HL-60/S4 treated with phorbol 12-myristate 13-acetate at 8.2 ng/mL for 4 days and 3 days (cell line): ENCODE measurements around the gene STK32B.

Experiments
- in situ Hi-C: fragments of 300-500 bp; cut with MboI; formaldehyde crosslinking; loops from 2 replicates; pipeline ENCODE4 v1.15.0; 2022; ENCODE audit warnings: low sequenced_read_pairs

Gene STK32B

GRCh38 chr4:5462254-5462835 is 411.1 kb downstream of the STK32B start:
- in situ Hi-C loops = no loop called here

- in situ Hi-C loops = no loop called here
Measured at GRCh38 chr4:5462896-5463295, 411.6 kb downstream of the STK32B start.

- in situ Hi-C loops = no loop called here
Measured at GRCh38 chr4:5463361-5463760, 412.1 kb downstream of the STK32B start.

- in situ Hi-C loops = no loop called here
Measured at GRCh38 chr4:5463936-5464650, 412.8 kb downstream of the STK32B start.

- in situ Hi-C loops = no loop called here
Measured at GRCh38 chr4:5465529-5465928, 414.2 kb downstream of the STK32B start.

GRCh38 chr4:5465956-5466355 is 414.7 kb downstream of the STK32B start:
- in situ Hi-C loops = no loop called here

- in situ Hi-C loops = no loop called here
Measured at GRCh38 chr4:5467111-5467510, 415.8 kb downstream of the STK32B start.

- in situ Hi-C loops = no loop called here
Measured at GRCh38 chr4:5469151-5469775, 418.0 kb downstream of the STK32B start.

- in situ Hi-C loops = no loop called here
Measured at GRCh38 chr4:5469861-5470260, 418.6 kb downstream of the STK32B start.

GRCh38 chr4:5470318-5471198 is 419.3 kb downstream of the STK32B start:
- in situ Hi-C loops = no loop called here

- in situ Hi-C loops = no loop called here
Measured at GRCh38 chr4:5471206-5471605, 419.9 kb downstream of the STK32B start.

- in situ Hi-C loops = no loop called here
Measured at GRCh38 chr4:5471691-5472090, 420.4 kb downstream of the STK32B start.

GRCh38 chr4:5472160-5472591 is 420.9 kb downstream of the STK32B start:
- in situ Hi-C loops = no loop called here

- in situ Hi-C loops = no loop called here
Measured at GRCh38 chr4:5473125-5473524, 421.8 kb downstream of the STK32B start.

GRCh38 chr4:5474756-5475155 is 423.5 kb downstream of the STK32B start:
- in situ Hi-C loops = no loop called here

GRCh38 chr4:5477613-5478012 is 426.3 kb downstream of the STK32B start:
- in situ Hi-C loops = no loop called here

GRCh38 chr4:5478169-5478568 is 426.9 kb downstream of the STK32B start:
- in situ Hi-C loops = no loop called here

- in situ Hi-C loops = no loop called here
Measured at GRCh38 chr4:5478697-5479096, 427.4 kb downstream of the STK32B start.

GRCh38 chr4:5479518-5480060 is 428.3 kb downstream of the STK32B start:
- in situ Hi-C loops = no loop called here

- in situ Hi-C loops = no loop called here
Measured at GRCh38 chr4:5488413-5488812, 437.1 kb downstream of the STK32B start.

- in situ Hi-C loops = no loop called here
Measured at GRCh38 chr4:5489260-5489659, 438.0 kb downstream of the STK32B start.
